Measurements from ENCODE around the gene USP46. TPM values are rescaled to one million over a fixed set of nuclear protein-coding genes. Genes with fewer than 3 reads are reported as not detected.

The USP46 gene
- total and polyA plus RNA-seq, 2 of the 13 experiments (the other 11 are each of a cell fraction or from before 2014, with no cell fraction given) = 4.7 to 17.4 TPM

DNA sequence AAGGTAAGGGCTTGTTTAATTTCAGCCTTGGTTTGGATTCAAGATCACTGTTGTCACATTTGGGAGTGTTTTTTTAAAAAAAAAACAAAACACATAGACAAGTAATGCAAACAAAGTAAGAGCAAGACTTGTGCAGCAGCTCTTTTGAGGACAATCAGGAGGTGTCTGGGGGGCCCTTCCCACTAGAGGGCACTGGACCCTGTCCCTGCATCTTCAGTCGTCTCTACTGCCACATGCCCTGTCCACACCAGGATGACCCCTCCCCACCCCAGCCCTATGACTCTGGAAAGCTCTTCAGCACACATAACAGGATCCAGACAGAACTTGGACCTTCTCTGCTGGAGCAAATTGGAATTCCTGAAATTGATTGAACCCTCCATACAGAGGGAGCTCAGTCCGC lies 71.0 kb downstream of the USP46 start:
- H3K4me2 ChIP-seq (ENCODE audit: low read depth, low read length) = no peak overlapping the region
- H4K20me1 ChIP-seq (ENCODE audit: insufficient read depth, low read length) = no peaks in the 10 kb centered on the region
- ChIA-PET POLR2A (interaction anchor here (0.8 kb wide), 1 partner anchor 124 kb away, joined by 4 read pairs; no protein-coding TSS in a partner anchor), CTCF (ENCODE audit: low intra/inter-chr PET ratio, low total read pairs) (interaction anchor here (1.7 kb wide), 1 partner anchor 396 kb away, joined by 6 read pairs; no protein-coding TSS in a partner anchor)
- H3K4me3 ChIP-seq (replicated peaks in 1 of 3; ENCODE audit: insufficient read depth in 1 of 3, low read depth in 2 of 3, low read length in 3 of 3) = no peak overlapping the region
- no peak overlapping the region for H3K27ac ChIP-seq (ENCODE audit: extremely low read length, insufficient read depth, low read length)
- DNase-seq (ENCODE audit: low spot score) (peak; percentile 33), FAIRE-seq (no peak), ATAC-seq (peak; percentile 96)
- H3K4me1 ChIP-seq (ENCODE audit: insufficient read depth, low read length) = peaks cover 10% of the 10 kb centered on the region
- no peaks in the 10 kb centered on the region for H3K9me3 ChIP-seq (ENCODE audit: low read length)
- no peaks in the 10 kb centered on the region for H3K36me3 ChIP-seq (replicated peaks in 1 of 2; ENCODE audit: control insufficient read depth in 1 of 2, insufficient read depth in 2 of 2, low read length in 2 of 2)
- in situ Hi-C loops (cut with HindIII; ENCODE audit: extremely low pct_ligation_motif_present, low pct_unique_long_range_greater_than_20kb) = no loop called here
- H3K9ac ChIP-seq (ENCODE audit: insufficient read depth, low read depth, low read length) = no peak overlapping the region
- intact Hi-C loops (cut with micrococcal nuclease; ENCODE audit: unreplicated experiment) = loop anchor here (1.0 to 10.0 kb wide), 4 partner anchors 77 to 395 kb away; no protein-coding TSS in a partner anchor
- no peaks in the 10 kb centered on the region for H3K79me2 ChIP-seq (ENCODE audit: insufficient read depth, low read length)
- WGBS (ENCODE audit: low lambda C conversion rate) = 100% methylated on average over 1 of the region's 2 CpGs
- H3K27me3 ChIP-seq (ENCODE audit: control insufficient read depth in 1 of 2, insufficient read depth in 2 of 2, low read length in 2 of 2) = no peaks in the 10 kb centered on the region
- no peak overlapping the region for H2AFZ ChIP-seq (ENCODE audit: low read length)
- BruUV-seq (replicated peaks) = no TSS peak
- TF ChIP-seq STAG1 (CRISPR knock-in tag; IDR thresholded peaks at IDR 0.05) (peak; percentile 68), NONO (IDR thresholded peaks at IDR 0.05) (no peak), NONO (CRISPR knock-in tag; conservative IDR thresholded peaks at IDR 0.05) (no peak), MAFG (CRISPR knock-in tag; IDR thresholded peaks at IDR 0.05) (no peak), ZNF263 (CRISPR knock-in tag; IDR thresholded peaks at IDR 0.05) (no peak), ZKSCAN8 (CRISPR knock-in tag; IDR thresholded peaks at IDR 0.05; ENCODE audit: borderline replicate concordance) (no peak)
- TF ChIP-seq, protein P1, sequence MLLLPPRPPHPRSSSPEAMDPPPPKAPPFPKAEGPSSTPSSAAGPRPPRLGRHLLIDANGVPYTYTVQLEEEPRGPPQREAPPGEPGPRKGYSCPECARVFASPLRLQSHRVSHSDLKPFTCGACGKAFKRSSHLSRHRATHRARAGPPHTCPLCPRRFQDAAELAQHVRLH (CRISPR knock-in tag; IDR thresholded peaks at IDR 0.05; ENCODE audit: borderline replicate concordance, low read depth) = no peak
- TF ChIP-seq, protein P2, sequence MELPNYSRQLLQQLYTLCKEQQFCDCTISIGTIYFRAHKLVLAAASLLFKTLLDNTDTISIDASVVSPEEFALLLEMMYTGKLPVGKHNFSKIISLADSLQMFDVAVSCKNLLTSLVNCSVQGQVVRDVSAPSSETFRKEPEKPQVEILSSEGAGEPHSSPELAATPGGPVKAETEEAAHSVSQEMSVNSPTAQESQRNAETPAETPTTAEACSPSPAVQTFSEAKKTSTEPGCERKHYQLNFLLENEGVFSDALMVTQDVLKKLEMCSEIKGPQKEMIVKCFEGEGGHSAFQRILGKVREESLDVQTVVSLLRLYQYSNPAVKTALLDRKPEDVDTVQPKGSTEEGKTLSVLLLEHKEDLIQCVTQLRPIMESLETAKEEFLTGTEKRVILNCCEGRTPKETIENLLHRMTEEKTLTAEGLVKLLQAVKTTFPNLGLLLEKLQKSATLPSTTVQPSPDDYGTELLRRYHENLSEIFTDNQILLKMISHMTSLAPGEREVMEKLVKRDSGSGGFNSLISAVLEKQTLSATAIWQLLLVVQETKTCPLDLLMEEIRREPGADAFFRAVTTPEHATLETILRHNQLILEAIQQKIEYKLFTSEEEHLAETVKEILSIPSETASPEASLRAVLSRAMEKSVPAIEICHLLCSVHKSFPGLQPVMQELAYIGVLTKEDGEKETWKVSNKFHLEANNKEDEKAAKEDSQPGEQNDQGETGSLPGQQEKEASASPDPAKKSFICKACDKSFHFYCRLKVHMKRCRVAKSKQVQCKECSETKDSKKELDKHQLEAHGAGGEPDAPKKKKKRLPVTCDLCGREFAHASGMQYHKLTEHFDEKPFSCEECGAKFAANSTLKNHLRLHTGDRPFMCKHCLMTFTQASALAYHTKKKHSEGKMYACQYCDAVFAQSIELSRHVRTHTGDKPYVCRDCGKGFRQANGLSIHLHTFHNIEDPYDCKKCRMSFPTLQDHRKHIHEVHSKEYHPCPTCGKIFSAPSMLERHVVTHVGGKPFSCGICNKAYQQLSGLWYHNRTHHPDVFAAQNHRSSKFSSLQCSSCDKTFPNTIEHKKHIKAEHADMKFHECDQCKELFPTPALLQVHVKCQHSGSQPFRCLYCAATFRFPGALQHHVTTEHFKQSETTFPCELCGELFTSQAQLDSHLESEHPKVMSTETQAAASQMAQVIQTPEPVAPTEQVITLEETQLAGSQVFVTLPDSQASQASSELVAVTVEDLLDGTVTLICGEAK (IDR thresholded peaks at IDR 0.05) = no peak
- TF ChIP-seq, protein P2 (CRISPR knock-in tag; IDR thresholded peaks at IDR 0.05) = no peak
- TF ChIP-seq, protein P3, sequence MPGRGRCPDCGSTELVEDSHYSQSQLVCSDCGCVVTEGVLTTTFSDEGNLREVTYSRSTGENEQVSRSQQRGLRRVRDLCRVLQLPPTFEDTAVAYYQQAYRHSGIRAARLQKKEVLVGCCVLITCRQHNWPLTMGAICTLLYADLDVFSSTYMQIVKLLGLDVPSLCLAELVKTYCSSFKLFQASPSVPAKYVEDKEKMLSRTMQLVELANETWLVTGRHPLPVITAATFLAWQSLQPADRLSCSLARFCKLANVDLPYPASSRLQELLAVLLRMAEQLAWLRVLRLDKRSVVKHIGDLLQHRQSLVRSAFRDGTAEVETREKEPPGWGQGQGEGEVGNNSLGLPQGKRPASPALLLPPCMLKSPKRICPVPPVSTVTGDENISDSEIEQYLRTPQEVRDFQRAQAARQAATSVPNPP (CRISPR knock-in tag; IDR thresholded peaks at IDR 0.05) = no peak

Measured in HepG2 (cell line).